Stimulated activated naive CD8-positive, alpha-beta T cell treated with anti-CD3 and anti-CD28 coated beads, Interleukin-15, Interleukin-2, amounts not matched to agents 100 ng/mL and 50 ng/mL, for 24 hours (primary cell): Measurements from ENCODE around the gene RO60.
A peak's percentile ranks its signal among the peaks of the same experiment; 100 is the strongest.
"Not testable (repeated sequence)": the region's sequence is repeated elsewhere in the genome, so short reads cannot be mapped to it uniquely, and the experiment has no call there.

Experiments
- H3K27ac Mint-ChIP-seq: one replicate; pipeline ENCODE4 v1.8.0; 2021; ENCODE audit warnings: mild to moderate bottlenecking, mixed read lengths
- H3K27me3 Mint-ChIP-seq: one replicate; pipeline ENCODE4 v1.8.0; 2021; ENCODE audit warnings: mixed read lengths
- H3K36me3 Mint-ChIP-seq: one replicate; pipeline ENCODE4 v1.8.0; 2021; ENCODE audit warnings: low read depth, mixed read lengths
- H3K4me1 Mint-ChIP-seq: one replicate; pipeline ENCODE4 v1.8.0; 2021; ENCODE audit warnings: low read depth, mixed read lengths
- H3K4me3 Mint-ChIP-seq: one replicate; pipeline ENCODE4 v1.8.0; 2021; ENCODE audit warnings: mild to moderate bottlenecking, mixed read lengths
- H3K9me3 Mint-ChIP-seq: one replicate; pipeline ENCODE4 v1.8.0; 2021; ENCODE audit warnings: mixed read lengths

Gene RO60

GRCh38 chr1:193042766-193043691 lies 16.4 kb upstream of the RO60 start:
- Mint-ChIP-seq H3K27ac (no peak overlapping the region), H3K36me3 (peaks cover 71% of the 10 kb centered on the region), H3K4me3 (no peak overlapping the region), H3K27me3 (no peaks in the 10 kb centered on the region), H3K4me1 (peaks cover 12% of the 10 kb centered on the region), H3K9me3 (no peaks in the 10 kb centered on the region)

GRCh38 chr1:193048913-193049312 lies 10.5 kb upstream of the RO60 start:
- H3K36me3 Mint-ChIP-seq, result peaks cover 53% of the 10 kb centered on the region
- not testable (repeated sequence) for H3K27ac Mint-ChIP-seq, H3K9me3 Mint-ChIP-seq, H3K27me3 Mint-ChIP-seq, H3K4me1 Mint-ChIP-seq, H3K4me3 Mint-ChIP-seq

- H3K4me3 Mint-ChIP-seq, result no peak overlapping the region
- peaks cover 31% of the 10 kb centered on the region for H3K4me1 Mint-ChIP-seq
- peaks cover 40% of the 10 kb centered on the region for H3K36me3 Mint-ChIP-seq
- no peaks in the 10 kb centered on the region for H3K9me3 Mint-ChIP-seq
- no peaks in the 10 kb centered on the region for H3K27me3 Mint-ChIP-seq
- no peak overlapping the region for H3K27ac Mint-ChIP-seq
These were observed 5.2 kb upstream of the RO60 start for GRCh38 chr1:193054169-193054675.

- no peaks in the 10 kb centered on the region for H3K9me3 Mint-ChIP-seq
- peak overlapping the region; percentile 93 for H3K4me3 Mint-ChIP-seq
- peak overlapping the region; percentile 99 for H3K27ac Mint-ChIP-seq
- peaks cover 39% of the 10 kb centered on the region for H3K36me3 Mint-ChIP-seq
- H3K27me3 Mint-ChIP-seq, result no peaks in the 10 kb centered on the region
- peaks cover 60% of the 10 kb centered on the region for H3K4me1 Mint-ChIP-seq
These were observed 707 bp upstream of the RO60 start for GRCh38 chr1:193058529-193059281.

GRCh38 chr1:193060115-193060403 lies 647 bp downstream of the RO60 start:
- H3K36me3 Mint-ChIP-seq, result peaks cover 32% of the 10 kb centered on the region
- H3K27me3 Mint-ChIP-seq, result no peaks in the 10 kb centered on the region

GRCh38 chr1:193060406-193060805 lies 994 bp downstream of the RO60 start:
- peaks cover 32% of the 10 kb centered on the region for H3K36me3 Mint-ChIP-seq
- H3K4me3 Mint-ChIP-seq, result peak overlapping the region; percentile 93
- H3K4me1 Mint-ChIP-seq, result peaks cover 64% of the 10 kb centered on the region
- peak overlapping the region; percentile 69 for H3K27ac Mint-ChIP-seq
- no peaks in the 10 kb centered on the region for H3K27me3 Mint-ChIP-seq
- no peaks in the 10 kb centered on the region for H3K9me3 Mint-ChIP-seq

More at GRCh38 chr1:193060115-193060403, 647 bp downstream of the RO60 start:
- peak overlapping the region; percentile 99 for H3K27ac Mint-ChIP-seq
- H3K4me3 Mint-ChIP-seq, result peak overlapping the region; percentile 93
- no peaks in the 10 kb centered on the region for H3K9me3 Mint-ChIP-seq
- peaks cover 62% of the 10 kb centered on the region for H3K4me1 Mint-ChIP-seq

GRCh38 chr1:193060938-193061337 lies 1.5 kb downstream of the RO60 start:
- peaks cover 32% of the 10 kb centered on the region for H3K36me3 Mint-ChIP-seq
- peaks cover 69% of the 10 kb centered on the region for H3K4me1 Mint-ChIP-seq
- H3K27me3 Mint-ChIP-seq, result no peaks in the 10 kb centered on the region
- H3K27ac Mint-ChIP-seq, result peak overlapping the region; percentile 61
- peak overlapping the region; percentile 93 for H3K4me3 Mint-ChIP-seq
- H3K9me3 Mint-ChIP-seq, result no peaks in the 10 kb centered on the region

- H3K9me3 Mint-ChIP-seq, result no peaks in the 10 kb centered on the region
- peak overlapping the region; percentile 39 for H3K27ac Mint-ChIP-seq
- H3K4me1 Mint-ChIP-seq, result peaks cover 69% of the 10 kb centered on the region
- peaks cover 16% of the 10 kb centered on the region for H3K36me3 Mint-ChIP-seq
- H3K4me3 Mint-ChIP-seq, result peak overlapping the region; percentile 60
- no peaks in the 10 kb centered on the region for H3K27me3 Mint-ChIP-seq
These were observed 3.5 kb downstream of the RO60 start for GRCh38 chr1:193062698-193063463.

GRCh38 chr1:193065954-193066353 lies 6.5 kb downstream of the RO60 start:
- H3K9me3 Mint-ChIP-seq, result no peaks in the 10 kb centered on the region
- H3K27ac Mint-ChIP-seq, result peak overlapping the region; percentile 17
- no peaks in the 10 kb centered on the region for H3K27me3 Mint-ChIP-seq
- H3K36me3 Mint-ChIP-seq, result peaks cover 28% of the 10 kb centered on the region
- no peak overlapping the region for H3K4me3 Mint-ChIP-seq
- peaks cover 83% of the 10 kb centered on the region for H3K4me1 Mint-ChIP-seq

GRCh38 chr1:193066606-193067005 lies 7.2 kb downstream of the RO60 start:
- H3K27me3 Mint-ChIP-seq, result no peaks in the 10 kb centered on the region
- peak overlapping the region; percentile 17 for H3K27ac Mint-ChIP-seq
- H3K4me1 Mint-ChIP-seq, result peaks cover 83% of the 10 kb centered on the region
- peaks cover 25% of the 10 kb centered on the region for H3K36me3 Mint-ChIP-seq
- H3K4me3 Mint-ChIP-seq, result no peak overlapping the region
- no peaks in the 10 kb centered on the region for H3K9me3 Mint-ChIP-seq

- H3K27me3 Mint-ChIP-seq, result no peaks in the 10 kb centered on the region
- H3K4me3 Mint-ChIP-seq, result no peak overlapping the region
- peaks cover 73% of the 10 kb centered on the region for H3K4me1 Mint-ChIP-seq
- H3K27ac Mint-ChIP-seq, result peak overlapping the region; percentile 28
- H3K9me3 Mint-ChIP-seq, result no peaks in the 10 kb centered on the region
- peaks cover 23% of the 10 kb centered on the region for H3K36me3 Mint-ChIP-seq
These were observed 8.6 kb downstream of the RO60 start for GRCh38 chr1:193068013-193068412.

GRCh38 chr1:193069748-193070385 lies 10.5 kb downstream of the RO60 start:
- peak overlapping the region; percentile 75 for H3K27ac Mint-ChIP-seq
- H3K9me3 Mint-ChIP-seq, result no peaks in the 10 kb centered on the region
- H3K27me3 Mint-ChIP-seq, result no peaks in the 10 kb centered on the region
- peaks cover 26% of the 10 kb centered on the region for H3K36me3 Mint-ChIP-seq
- peak overlapping the region; percentile 43 for H3K4me3 Mint-ChIP-seq
- H3K4me1 Mint-ChIP-seq, result peaks cover 57% of the 10 kb centered on the region

GRCh38 chr1:193070386-193070753 lies 11.0 kb downstream of the RO60 start:
- Mint-ChIP-seq H3K4me3 (peak overlapping the region; percentile 43), H3K27me3 (no peaks in the 10 kb centered on the region), H3K36me3 (peaks cover 26% of the 10 kb centered on the region), H3K27ac (peak overlapping the region; percentile 75), H3K9me3 (no peaks in the 10 kb centered on the region), H3K4me1 (peaks cover 52% of the 10 kb centered on the region)

- peaks cover 50% of the 10 kb centered on the region for H3K4me1 Mint-ChIP-seq
- H3K27ac Mint-ChIP-seq, result peak overlapping the region; percentile 40
- H3K36me3 Mint-ChIP-seq, result peaks cover 32% of the 10 kb centered on the region
- H3K27me3 Mint-ChIP-seq, result no peaks in the 10 kb centered on the region
- H3K4me3 Mint-ChIP-seq, result no peak overlapping the region
- H3K9me3 Mint-ChIP-seq, result no peaks in the 10 kb centered on the region
These were observed 11.5 kb downstream of the RO60 start for GRCh38 chr1:193070942-193071341.
